ENCODE measurements around the gene TMEM120B.
"Not testable (repeated sequence)": the region's sequence is repeated elsewhere in the genome, so short reads cannot be mapped to it uniquely, and the experiment has no call there.

TMEM120B gene

DNA sequence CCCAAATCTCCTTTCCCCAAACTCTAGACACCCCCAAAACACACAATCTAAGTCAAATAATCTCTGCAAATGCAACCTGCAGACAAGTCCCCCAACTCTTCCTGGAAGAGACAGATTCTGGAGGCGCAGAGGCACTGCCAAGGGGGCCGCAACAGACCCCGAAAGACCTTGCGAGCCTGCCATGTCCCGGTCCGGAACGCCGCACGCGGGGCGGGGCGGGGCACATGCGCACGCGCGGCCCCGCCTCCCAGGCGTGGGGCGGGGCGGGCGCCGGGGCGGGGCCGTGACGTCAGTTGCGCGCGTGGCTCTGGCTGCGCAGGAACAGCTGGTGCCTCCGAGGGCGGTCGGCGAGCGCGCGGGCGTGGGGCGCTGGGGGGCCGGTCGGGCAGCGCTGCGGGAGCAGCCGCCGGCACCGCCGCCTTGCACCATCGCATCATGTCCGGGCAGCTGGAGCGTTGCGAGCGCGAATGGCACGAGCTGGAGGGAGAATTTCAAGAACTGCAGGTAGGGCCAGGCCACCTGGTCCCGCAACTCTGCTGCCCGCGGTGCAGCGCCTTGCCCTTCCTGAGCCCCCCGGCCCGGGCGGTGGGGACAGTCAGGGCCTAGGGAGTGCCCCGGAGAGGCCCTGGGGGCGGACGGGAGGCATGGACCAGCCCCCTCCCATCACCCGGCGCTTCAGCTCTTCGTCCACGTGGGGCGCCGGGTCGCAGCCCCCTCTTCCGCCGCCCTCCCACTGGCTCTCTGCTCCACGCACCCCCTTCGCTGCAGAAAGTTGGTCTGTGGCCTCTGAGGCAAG, at the start of gene TMEM120B:
Gene TMEM120B (plus strand): TSS at position 292 of the 796 bp plus-strand sequence. CDS start 144 bp downstream, at position 436.
- DNase-seq (ENCODE audit: low read depth in 2 of 2), result peak; percentile 64 to 79

DNA sequence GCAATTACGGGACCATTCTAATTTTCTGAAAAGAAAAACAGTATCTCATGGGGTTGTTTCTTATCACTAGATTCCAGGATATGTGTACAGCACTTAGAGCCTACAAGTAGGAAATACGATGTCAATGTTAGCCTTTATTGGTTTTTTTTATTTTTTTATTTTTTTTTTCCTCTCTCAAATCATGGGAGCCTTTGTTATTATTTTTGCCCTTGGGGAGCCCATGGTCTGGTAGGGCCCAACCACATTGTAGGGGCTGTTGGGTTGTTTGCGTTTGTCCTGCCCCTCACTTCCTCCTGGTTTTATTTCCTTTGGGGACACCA, 49.0 kb upstream of the TMEM120B start:
- no peak for DNase-seq (ENCODE audit: low read depth in 2 of 2)

DNA sequence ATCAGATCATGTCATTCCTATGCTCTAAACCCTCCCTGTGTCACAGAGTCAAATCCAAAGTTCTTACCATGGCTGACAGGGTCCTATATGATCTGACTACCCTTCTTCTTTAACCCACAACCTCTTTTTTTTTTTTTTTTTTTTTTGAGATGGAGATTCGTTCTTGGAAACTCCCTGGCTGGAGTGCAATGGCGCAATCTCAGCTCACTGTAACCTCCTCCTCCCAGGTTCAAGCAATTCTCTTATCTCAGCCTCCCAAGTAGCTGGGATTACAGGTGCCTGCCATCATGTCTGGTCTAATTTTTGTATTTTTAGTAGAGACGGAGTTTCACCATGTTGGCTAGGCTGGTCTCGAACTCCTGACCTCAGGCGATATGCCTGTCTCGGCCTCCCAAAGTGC, 45.7 kb upstream of the TMEM120B start:
- DNase-seq (ENCODE audit: low read depth in 2 of 2), result not testable (repeated sequence)

DNA sequence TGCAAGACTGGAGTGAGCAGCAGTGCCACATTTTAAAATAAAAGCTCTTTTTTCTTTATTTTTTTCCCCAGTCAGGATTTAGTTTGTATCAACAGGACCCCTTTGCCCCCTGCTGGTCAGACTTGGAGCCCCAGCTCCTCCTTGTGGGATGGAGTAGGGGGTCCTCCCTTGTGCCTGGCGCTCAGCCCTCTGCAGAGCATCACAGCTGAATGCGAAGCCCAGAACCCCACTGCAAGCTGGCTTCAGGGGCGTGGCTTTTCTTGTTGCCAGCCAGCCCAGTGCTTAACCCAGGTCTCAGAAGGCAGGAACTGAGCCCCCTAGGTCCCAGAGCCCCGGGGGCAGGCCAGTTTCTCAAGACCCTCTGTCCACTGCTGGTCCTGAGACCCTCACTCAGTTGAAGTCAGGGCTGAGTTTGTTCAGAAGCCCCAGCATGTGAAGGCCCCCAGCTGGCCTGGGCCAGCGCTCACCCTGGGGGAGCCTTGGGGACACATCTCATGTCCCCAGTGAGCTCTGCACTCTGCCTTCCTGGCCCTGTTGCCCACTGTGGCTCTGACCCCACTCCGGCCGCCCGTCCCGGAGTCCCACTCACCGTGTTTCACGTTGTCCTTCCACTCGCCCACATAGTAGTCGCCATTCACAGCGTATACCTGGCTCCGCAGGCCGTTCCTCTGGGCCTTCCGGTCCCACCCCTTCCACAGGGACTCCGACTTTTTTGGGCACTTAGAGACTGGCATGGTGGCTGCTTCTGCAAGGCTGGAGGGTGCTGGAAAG, 43.6 kb upstream of the TMEM120B start:
- peak; percentile 35 to 40 for DNase-seq (ENCODE audit: low read depth in 2 of 2)

DNA sequence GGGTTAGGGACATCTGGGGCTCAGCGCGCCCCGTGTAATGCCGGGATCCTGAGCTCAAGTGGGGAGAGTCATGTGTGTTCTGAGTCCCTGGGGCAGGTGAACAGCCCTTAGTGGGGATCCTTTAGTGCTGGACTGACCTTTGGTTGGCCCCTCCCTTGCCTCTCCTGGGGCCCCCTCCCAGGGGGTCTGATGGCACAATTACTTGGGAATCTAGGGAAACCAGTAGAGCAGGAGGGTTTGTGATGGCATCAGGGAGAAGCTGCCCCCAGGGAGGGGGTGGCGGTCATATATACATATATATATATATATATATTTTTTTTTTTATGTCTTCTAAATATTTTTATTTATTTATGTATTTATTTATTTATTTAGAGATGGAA, 43.0 kb upstream of the TMEM120B start, which contains the start of gene MORN3:
Gene MORN3 (minus strand): TSS at position 134 of the 380 bp plus-strand sequence. CDS start 171 bp downstream, outside the sequence.
- DNase-seq (ENCODE audit: low read depth in 2 of 2), result no peak

DNA sequence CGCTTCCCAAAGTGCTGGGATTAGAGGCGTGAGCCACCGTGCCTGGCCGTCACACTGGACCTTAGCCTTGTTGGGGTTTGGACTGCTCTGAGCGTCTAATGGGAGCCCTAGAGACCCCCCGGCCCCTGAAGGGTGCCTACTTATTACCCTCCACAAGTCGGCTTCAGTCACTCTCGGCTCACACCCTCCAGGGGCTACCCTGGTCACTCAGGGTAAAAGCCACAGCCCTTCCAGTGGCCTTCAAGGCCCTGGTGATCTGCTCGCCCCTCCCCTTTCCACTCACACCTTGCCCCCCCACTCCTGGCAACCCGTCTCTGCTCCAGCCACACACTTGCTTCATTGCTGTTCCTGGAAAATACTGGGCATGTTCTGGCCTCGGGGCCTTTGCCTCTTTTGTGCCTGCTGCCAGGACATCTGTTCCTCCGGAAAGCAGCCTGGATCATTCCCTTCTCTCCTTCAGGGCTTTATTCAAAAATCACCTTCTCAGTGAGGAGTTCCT, 39.5 kb upstream of the TMEM120B start:
- no peak for DNase-seq (ENCODE audit: low read depth in 2 of 2)

DNA sequence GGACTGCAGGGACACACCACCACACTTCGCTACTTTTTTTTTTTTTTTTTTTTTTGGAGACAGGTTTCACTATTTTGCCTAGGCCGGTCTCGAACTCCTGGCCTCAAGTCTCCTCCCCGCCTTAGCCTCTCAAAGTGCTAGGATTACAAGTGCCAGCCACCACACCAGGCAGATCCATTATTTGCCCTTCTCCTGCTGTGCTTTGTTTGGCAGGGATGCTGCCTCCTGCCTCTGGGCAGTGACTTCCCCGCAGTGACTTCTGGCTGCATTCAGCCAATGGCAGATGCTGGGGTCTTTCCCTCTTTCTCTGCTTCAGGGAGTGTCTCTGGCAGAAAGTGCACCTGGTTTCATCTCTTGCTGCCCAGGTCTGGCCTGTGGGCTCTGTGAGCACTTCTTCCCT, 36.4 kb upstream of the TMEM120B start:
- no peak for DNase-seq (ENCODE audit: low read depth in 2 of 2)

DNA sequence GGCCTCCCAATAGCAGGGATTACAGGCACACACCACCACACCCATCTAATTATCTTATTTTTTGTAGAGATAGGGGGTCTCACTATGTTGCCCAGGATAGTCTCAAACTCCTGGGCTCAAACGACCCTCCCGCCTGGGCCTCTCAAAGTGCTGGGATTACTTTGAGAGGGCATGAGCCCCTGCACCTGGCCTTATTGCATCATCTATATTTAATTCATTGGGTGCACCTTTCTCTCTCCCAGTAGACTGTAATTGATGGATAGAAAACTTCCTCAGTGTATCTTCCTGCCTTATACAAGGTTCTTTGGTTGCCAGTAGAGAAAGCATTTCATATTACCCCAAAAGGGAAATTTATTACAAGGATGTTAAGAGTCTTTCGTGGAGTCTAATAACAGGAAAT, 34.2 kb upstream of the TMEM120B start:
- DNase-seq (ENCODE audit: low read depth in 2 of 2), result no peak

DNA sequence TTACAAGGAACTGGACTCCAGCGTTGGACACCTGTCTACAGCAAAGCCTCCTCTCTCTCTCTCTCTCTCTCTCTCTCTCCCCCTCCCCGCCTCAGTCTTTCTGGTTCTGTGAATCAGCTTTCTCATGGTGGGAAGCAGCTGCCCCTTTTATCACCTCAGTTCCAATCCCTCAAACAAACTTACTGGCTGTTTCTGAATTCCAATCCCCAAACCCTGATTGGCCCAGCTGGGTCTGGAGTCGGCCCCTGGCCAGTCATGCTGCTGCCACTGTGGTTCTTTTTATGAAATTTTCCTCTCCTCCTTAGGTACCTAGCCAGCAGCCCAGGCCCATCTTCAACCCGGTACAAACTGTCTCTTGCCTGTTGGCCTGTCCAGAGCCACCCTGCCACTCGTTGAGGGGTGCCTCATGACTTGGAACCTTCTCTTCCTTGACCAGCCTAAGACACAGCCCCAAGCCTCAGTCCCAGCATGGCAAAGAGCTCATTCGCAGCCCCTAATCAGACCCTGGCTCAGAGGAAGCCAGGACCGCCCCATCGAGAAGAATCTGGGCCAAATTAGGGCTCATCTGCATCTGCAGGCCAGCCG, 33.7 kb upstream of the TMEM120B start:
- DNase-seq (ENCODE audit: low read depth in 2 of 2), result no peak

DNA sequence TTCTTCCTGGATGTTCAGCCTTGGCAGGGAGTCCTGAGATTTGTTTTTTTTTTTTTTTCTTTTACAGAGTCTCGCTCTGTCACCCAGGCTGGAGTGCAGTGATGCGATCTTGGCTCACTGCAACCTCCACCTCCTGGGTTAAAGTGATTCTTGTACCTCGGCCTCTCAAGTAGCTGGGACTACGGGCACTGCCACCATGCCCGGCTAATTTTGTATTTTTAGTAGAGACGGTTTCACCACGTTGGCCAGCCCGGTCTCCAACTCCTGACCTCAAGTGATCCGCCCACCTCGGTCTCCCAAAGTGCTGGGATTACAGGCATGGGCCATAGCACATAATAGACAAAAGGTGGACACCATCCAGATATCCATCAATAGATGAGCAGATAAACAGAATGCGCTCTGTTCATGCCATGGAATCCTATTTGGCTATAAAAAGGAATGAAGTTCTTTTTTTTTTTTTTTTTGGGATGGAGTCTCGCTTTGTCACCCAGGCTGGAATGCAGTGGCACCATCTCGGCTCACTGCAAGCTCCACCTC, 32.8 kb upstream of the TMEM120B start:
- DNase-seq (ENCODE audit: low read depth in 2 of 2), result not testable (repeated sequence)

DNA sequence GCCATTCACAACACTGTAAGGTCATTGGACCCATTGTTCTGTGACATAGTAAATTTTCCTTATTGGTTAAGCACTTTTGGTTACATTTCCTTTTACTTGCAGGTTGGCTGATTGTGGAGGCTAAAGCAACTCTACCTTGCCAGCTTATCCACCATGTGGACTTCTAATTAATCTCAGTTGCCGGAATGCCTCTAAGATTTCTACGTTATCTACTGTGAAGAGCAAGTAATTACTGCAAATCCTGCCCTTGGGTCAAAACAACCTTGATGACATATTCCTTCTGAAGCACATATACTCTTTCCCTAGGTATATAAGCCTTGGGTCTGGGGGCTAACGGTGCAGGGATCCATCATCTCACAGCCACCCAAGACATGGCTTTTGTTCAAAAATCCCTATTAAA, 23.6 kb upstream of the TMEM120B start:
- DNase-seq (ENCODE audit: low read depth in 2 of 2), result no peak

DNA sequence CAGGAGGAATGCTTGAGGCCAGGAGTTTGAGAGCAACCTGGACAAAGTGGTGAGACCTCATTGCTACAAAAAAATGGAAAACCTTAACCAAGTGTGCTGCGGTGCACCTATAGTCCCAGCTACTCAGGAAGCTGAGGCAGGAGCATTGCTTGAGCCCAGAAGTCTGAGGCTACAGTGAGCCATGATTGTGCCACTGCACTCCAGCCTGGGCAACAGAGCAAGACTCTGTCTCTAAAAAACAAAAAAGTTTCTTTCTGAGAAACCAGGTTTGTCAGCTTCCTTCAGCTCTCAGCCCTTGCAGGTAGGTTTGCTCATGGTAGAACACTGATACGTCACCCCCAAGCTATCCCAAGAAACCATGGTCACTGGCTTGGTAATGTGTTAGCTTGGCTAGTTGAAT, 23.1 kb upstream of the TMEM120B start:
- no peak for DNase-seq (ENCODE audit: low read depth in 2 of 2)

DNA sequence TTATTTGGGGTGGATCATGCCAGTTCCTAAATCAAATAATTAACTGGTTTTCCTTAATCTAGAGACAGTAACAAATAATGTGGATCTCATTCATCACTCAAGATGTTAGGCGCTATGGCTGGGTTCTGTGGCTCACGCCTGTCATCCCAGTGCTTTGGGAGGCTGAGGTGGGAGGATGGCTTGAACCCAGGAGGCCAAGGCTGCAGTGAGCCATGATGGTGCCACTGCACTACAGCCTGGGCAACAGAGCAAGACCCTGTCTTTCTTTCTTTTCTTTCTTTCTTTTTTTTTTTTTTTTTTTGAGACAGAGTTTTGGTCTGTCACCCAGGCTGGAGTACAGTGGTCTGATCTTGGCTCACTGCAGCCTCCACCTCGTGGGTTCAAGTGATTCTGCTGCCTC, 19.8 kb upstream of the TMEM120B start:
- not testable (repeated sequence) for DNase-seq (ENCODE audit: low read depth in 2 of 2)

DNA sequence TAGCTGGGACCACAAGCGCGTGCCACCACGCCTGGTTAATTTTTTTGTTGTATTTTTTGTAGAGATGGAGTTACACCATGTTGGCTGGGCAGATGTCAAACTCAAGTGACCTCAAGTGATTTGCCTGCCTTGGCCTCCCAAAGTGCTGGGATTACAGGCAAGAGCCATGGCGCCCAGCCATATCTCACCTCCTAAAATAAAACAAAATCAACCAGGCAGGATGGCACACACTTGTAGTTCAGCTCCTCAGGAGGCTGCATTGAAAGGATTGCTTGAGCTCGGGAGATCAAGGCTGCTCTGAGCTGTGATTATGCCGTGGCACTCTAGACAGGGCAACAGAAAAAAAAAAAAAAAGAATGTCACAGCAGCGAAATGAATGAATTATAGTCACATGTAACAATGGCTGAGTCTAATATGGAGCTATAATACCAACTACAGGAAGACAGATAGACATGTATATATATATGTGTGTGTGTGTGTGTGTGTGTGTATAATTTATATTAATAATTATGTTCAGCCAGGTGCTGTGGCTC, 19.3 kb upstream of the TMEM120B start:
- no peak for DNase-seq (ENCODE audit: low read depth in 2 of 2)

DNA sequence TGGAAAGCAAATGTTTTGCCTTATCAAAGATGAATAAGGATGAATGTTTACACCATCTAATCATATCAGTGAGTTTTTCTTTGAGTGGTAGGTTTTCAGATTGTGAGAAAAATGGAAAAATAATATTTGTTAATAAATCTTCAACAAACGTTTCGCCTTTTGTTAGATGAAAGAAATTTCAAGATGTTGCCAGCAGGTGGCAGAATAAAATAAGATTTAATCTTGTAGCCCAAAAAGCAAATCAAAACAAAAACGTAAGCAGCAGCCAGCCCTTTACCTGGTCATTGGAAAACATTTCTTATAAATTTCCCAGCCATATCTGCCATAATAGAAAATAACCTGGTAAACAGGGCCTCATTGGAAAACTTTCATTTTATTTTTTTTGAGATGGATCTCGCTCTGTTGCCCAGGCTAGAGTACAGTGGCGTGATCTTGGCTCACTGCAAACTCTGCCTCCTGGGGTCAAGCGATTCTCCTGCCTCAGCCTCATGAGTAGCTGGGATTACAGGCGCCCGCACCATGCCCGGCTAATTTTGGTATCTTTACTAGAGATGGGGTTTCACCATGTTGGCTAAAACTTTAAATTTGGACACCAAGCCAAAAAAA, 15.4 kb upstream of the TMEM120B start:
- no peak for DNase-seq (ENCODE audit: low read depth in 2 of 2)

DNA sequence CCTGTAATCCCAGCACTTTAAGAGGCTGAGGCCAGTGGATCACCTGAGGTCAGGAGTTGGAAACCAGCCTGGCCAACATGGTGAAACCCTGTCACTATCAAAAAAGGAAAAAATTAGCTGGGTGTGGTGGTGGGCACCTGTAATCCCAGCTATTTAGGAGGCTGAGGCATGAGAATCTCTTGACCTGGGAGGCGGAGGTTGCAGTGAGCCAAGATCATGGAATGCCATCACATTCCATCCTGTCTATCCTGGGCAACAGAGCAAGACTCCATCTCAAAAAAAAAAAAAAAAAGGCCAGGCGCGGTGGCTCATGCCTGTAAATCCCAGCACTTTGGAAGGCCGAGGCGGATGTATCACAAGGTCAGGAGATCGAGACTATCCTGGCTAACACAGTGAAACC, 14.7 kb upstream of the TMEM120B start:
- not testable (repeated sequence) for DNase-seq (ENCODE audit: low read depth in 2 of 2)

DNA sequence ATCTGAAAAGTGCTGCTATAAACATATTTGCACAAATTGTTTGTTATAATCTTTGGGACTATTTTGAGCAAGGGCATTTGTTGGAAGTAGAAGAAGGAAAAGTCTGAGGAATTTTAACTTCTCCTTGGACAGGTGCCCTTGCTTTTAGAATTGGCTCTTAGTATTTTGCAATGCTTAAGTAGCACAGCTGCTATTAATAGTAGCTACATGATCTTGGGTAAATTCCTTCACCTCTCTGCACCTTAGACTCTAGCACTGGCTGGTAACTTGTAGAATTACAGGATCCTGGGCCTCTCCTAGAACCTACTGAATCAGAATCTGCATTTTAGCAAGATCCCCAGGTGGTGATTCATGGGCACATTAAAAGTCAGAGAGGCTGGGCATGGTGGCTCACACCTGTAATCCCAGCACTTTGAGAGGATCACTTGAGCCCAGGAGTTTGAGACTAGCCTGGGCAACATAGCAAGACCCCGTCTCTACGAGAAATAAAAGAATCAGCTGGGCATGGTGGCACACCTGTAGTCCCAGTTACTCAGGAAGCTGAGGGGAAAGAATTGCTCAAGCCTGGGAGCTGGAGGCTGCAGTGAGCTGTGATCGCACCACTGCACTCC, 10.8 kb upstream of the TMEM120B start:
- DNase-seq (ENCODE audit: low read depth in 2 of 2), result no peak

DNA sequence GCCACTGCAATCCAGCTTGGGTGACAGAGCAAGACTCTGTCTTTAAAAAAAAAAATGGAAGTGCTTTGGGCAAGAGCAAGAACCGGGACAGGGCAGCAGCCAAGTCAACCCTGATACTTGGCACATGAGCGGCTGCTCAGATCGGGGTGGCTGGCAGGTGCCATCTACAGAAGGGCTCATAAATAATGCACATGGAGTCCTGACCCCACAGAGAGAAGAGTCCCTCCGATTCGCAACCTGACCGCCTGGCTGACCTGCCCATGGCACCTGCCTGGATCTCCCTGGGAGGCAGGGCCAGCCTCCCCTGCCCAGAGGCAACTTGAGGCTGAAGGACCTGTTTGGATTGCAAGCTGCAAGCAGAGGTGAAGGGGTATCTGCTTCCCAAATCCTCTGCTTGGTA, 9.6 kb upstream of the TMEM120B start:
- DNase-seq (ENCODE audit: low read depth in 2 of 2), result no peak

DNA sequence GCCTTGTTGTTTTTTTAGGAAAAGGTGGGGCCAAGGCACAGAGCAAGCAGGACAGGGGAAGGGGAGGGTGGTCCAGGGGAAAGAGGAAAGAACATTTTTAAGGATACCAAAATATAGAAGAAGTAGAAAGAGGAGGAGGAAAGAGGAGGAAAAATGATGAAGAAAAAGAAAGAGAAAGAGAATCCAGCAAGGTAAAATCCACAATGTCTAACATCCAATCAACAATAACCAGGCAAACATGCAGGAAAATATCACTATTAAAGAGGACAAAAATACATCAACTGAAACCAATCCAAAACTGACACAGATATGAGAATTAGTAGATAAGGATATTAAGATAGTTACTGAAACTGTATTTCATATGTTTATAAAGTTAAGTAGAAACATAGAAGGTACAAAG, 7.0 kb upstream of the TMEM120B start:
- DNase-seq (ENCODE audit: low read depth in 2 of 2), result no peak

DNA sequence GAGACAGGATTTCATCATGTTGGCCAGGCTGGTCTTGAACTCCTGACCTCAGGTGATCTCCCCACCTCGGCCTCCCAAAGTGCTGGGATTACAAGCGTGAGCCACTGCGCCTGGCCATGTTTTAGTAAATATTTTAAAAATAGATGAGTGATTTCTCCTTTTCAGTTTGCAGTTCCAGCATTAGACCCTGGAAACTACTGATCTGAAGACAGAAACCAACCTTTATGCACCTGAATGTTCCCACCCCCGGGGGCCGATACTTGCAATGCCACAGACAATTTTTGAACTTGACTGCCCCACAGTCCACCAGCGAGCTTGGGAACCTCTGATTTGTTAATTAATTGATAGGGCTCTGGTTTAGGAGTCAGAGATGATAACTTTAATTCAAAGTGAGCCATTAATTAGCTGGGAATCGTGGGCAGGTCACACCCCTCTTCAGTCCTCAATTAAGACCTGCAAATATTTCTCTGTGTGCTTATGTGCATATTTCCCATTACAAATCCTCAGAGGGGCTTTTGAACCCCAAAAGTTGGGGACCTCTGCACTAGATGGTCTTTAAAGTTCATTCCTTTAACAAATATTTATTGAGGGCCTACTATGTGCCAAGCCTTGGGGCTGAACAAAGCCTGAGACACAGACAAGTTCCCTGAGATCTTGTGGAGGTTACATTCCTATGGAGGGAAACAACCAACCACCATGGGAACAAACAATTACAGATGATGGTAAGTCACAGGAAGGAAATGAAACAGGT, 4.1 kb upstream of the TMEM120B start:
- no peak for DNase-seq (ENCODE audit: low read depth in 2 of 2)

DNA sequence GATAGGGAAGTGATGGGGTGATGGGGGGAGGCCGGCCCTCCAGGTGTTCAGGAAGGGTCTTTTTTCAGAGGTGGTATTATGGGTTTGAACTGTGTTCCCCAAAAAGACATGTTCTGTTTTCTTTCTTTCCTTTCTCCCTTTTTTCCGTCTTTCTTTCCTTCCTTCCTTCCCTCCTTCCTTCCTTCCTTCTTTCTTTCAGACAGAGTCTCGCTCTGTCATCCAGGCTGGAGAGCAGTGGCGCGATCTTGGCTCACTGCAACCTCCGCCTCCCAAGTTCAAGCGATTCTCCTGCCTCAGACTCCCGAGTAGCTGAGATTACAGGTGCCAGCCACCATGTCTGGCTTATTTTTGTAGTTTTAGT, 3.5 kb upstream of the TMEM120B start:
- DNase-seq (ENCODE audit: low read depth in 2 of 2), result not testable (repeated sequence)

All from stimulated activated CD8-positive, alpha-beta memory T cell treated with anti-CD3 and anti-CD28 coated beads, Interleukin-7, amount 100 ng/mL, for 4 hours (primary cell).